CMK (cell line): ENCODE data around the gene KCNMB3.
"Not testable (repeated sequence)": the region's sequence is repeated elsewhere in the genome, so short reads cannot be mapped to it uniquely, and the experiment has no call there.

Experiments
- DNase-seq: peaks from one replicate; pipeline ENCODE4 v3.0.0-alpha.2; 2010; ENCODE audit warnings: low read depth

The KCNMB3 gene

DNA sequence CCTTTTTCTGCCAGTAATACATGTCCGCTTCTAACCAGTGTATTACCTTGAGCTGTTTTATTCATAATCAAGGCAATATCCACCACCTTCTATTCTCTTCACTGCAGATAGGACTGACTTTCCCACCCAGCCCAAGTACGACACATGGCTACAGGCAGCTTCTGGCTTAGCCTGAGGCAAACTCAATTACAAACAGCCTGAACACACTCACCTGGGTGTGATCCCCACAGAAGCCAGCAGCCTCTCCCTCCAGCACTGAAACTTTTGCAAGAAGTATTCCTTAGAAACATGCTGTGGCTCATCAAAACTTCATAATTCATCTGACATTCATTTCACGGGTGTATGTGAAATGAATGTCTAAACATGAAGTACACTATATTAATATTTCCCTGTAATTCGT lies 13.5 kb upstream of the KCNMB3 start:
- DNase-seq, result no peak

DNA sequence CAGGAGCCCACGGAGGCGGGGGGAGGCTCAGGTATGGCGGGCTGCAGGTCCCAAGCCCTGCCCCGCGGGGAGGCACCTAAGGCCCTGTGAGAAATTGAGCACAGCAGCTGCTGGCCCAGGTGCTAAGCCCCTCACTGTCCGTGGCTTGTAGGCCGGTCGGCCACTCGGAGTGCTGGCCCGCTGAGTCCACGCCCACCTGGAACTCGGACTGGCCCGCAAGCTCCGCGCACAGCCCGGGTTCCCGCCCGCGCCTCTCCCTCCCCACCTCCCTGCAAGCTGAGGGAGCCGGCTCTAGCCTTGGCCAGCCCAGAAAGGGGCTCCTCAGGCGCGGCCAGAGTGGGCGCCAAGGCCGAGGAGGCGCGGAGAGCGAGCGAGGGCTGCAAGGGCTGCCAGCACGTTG lies 12.2 kb upstream of the KCNMB3 start:
- no peak for DNase-seq

DNA sequence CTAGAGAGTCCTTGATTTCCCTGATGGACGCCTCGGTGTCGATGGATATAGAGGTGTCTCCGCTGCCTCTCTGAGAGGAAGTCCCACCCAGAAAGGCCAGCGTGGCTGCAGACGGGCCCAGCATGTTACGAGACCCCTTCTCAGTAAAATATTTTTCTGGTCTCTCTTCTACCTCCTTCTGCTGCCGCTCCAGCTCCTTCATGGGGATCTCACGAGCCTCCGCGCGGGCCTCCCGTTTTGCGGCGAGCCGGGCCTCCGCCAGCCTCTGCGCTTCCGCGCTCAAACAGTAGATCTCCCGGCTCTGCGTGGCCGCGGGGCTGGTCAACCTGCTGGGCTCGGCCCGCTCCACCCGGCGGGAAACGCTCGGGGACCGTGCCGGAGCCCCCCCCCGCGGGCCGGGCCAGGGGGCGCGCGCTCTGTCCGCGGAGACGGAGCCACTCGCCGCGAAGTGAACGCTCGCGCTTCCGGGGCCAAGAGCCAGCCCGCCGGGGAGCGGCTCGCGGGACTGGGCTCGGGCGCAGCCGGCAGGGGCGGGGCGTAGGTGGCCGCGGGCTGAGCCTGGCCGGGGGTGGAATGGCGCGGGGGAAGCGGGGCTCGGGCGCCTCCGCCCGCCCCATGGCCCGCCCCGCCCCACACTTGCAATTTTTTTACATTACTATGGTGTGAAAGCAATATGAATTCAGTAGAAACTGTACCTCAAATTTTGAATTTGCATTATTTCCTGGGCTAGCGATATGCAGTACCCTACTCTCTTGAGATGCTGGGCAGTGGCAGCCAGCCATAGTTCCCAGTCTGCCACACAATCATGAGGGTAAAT lies 10.2 kb upstream of the KCNMB3 start:
- DNase-seq, result no peak

DNA sequence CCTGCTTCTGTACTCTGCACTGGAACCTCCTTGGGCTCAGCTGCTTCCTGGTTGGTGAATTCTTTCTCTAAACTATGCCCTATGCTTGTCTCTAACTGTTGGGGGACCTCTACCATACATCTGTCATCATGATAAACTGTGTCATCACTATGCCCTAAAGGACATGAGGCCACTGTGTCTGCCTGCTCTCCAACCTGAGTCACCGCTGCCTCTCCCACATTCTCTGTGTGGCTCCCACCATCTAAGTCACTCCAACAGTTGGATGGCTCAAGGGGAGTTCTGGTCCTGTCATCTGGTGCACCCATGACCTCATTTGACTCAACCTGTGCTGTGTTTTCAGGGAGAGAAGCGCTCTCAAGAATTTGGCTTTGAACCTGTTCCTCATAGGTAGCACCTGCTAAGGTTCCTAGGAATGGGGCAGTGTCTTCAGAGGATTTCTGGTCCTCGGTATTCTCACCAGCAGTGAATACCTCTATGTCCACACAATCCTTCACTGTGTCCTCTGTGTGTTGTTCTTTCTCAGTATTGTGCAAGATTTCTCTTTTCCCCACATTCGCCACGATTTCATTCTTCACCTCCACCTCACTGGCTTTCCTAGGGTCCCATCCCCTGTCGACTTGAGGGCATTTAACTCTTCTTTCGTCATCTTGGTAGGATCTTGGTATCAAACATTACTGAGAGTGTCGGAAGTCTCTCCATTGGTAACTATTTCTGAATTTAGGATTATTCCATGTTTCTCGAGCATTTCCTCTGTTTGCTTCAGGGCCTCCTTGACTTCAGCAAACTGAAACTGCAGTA lies 9.2 kb upstream of the KCNMB3 start:
- DNase-seq, result not testable (repeated sequence)

DNA sequence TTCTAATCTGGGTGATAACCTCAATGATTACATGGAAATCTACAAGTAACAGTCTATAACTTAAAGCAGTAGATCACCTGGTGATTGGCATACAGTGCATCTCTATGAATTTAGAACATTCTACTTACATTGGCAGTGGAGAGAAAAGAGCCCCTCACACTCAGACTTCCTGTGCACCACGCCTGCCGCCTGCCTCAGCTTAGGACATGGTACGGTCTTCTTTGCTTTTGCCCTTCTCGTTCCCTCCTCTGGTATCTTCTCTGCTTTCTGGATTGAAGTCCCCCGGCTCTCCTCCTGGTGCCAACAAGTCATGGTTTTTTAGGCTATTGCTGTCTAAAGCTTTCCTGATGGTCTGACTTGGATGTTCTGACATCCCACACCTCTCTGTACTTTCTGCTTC lies 7.9 kb upstream of the KCNMB3 start:
- no peak for DNase-seq

DNA sequence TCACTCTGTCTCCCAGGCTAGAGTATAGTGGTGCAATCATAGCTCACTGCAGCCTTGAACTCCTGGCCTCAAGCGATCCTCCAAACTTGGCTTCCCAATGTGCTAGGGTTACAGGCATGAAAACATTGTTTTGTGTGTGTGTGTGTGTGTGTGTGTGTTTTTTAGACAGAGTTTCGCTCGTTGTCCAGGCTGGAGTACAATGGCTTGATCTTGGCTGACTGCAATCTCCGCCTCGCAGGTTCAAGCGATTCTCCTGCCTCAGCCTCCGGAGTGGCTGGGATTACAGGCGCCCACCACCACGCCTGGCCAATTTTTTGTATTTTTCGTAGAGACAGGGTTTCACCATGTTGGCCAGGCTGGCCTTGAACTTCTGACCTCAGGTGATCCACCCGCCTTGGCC lies 6.8 kb upstream of the KCNMB3 start:
- DNase-seq, result not testable (repeated sequence)

DNA sequence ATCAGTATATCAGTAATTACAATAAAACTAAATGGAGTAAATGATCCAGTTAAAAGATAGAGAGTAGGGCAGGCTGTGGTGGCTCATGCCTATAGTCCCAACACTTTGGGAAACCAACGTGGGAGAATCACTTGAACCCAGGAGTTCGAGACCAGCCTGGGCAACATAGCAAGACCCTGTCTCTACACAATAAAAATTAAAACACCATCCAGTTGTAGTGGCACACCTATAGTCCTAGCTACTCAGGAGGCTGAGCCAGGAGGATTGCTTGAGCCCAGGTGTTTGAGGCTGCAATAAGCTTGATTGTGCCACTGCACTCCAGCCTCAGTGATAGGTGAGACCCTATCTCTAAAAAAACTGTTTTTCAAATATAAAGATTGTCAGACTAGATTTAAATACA lies 5.9 kb upstream of the KCNMB3 start:
- DNase-seq, result no peak

DNA sequence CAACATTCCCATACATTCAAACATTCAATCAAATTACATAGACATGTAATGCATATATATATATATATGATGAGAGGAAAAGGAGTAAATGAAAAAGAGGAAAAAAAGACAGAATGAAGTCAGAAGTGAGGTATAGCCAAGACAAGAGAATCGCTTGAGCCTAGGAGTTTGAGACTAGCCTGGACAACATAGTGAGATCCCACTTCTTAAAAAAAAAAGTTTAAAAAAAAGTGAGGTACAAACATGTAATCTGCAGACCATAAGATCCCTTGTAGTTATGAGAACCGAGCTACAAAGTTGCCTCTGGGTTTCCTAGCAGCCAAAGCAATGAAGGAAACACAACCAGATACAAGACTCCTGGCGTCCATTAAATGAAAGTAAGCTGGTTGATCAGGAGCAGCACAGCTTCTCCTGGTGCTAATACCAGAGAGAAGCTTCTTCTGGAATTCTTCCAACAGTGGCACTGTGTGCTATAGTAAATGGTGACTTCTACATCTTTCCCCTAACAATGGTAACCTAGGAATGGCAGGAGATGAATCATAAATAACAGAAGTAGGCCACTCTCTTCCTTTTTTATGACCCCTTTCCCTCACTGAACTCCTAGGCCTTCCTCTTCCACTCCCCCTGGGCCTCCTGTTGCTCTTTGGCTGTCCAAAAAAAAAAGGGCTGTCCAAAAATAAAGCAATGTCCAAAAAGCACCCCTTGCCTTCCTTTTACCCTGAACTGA lies 3.5 kb downstream of the KCNMB3 start:
- DNase-seq, result no peak

DNA sequence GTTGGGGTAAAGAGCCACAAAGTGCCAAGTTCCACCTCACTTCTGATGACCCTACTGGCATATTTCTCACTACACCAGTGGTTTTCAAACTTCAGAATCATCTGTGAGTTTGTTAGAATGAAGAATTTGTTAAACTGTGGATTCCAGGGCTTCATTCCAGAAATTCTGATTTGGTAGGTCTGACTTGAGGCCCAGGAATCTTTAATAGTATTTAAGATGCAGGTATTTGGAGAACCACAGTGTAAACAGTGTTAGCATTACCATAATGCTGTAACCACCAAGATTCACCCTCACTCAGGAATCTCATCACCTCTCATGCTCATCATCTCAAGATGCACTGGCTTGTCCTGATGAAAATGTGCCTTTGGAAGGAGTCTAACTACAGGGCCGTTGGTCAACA lies 6.0 kb downstream of the KCNMB3 start:
- no peak for DNase-seq

DNA sequence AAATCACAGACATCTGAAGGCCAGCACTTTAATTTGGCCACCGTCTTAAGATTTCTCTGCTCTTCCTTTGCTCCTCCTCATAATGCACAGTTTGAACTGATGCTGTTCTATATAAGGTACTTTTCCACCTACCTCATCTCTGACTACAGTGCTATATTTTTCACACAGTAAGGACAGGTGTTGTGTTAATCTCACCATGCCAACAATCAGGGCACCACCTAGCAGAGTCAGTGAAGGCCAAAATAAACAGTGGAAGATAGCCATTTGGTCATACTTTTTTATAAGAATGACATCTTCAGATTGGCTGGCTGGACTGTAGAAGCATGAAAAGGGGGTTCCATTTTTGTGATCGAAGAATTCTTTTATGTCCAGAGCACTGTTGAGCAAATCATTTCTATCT lies 8.1 kb downstream of the KCNMB3 start:
- not testable (repeated sequence) for DNase-seq

DNA sequence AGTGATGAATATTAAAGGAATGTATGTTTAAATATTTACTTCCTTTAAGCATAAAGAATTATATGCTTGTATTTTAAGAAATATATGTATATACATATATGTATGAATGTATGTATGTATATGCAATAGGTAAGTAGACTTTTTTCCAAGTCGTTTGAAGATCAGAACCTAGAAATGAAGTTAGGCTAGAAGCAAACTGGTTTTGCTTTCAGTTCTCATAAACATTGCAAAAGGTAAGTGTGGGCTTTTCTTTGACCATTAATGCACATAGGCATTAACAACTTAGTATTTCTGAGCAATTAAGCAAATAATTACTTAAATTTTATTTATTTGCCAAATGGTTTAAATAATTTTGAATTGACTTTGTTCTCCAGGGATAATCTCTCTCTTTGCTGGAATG lies 10.6 kb downstream of the KCNMB3 start:
- DNase-seq, result not testable (repeated sequence)

DNA sequence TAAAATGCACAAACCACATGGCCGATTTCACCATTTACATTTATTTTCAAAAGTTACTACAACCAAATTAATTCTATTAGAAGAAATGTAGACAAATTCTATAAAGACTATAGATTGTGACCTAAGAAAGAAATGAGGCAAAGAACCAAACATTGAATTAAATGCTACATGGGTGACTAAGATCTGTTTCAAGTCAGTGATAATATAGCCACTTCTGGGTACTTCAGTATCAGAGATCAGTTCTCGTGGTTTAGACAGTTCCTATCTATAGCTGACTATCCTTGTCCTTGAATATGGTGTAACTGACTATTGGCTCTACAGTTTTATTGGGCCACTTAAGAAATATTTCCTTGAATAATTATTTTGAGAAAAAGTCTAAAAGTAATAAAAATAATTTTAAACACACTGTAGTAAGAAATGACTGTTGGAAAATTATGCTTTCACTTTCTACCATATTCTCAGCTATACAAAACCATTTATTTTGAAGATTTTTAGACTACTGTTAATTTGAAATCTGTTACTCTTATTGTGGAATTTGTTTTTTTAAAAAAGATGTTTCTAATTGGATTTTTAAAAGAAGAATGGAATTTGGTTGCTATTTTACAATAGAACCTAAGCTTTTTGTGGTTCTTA lies 14.1 kb downstream of the KCNMB3 start:
- no peak for DNase-seq

DNA sequence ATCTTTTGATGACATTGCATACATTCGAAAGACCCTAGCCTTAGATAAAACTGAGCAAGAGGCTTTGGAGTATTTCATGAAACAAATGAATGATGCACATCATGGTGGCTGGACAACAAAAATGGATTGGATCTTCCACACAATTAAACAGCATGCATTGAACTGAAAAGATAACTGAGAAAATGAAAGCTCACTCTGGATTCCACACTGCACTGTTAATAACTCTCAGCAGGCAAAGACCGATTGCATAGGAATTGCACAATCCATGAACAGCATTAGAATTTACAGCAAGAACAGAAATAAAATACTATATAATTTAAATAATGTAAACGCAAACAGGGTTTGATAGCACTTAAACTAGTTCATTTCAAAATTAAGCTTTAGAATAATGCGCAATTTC lies 16.7 kb downstream of the KCNMB3 start:
- no peak for DNase-seq

DNA sequence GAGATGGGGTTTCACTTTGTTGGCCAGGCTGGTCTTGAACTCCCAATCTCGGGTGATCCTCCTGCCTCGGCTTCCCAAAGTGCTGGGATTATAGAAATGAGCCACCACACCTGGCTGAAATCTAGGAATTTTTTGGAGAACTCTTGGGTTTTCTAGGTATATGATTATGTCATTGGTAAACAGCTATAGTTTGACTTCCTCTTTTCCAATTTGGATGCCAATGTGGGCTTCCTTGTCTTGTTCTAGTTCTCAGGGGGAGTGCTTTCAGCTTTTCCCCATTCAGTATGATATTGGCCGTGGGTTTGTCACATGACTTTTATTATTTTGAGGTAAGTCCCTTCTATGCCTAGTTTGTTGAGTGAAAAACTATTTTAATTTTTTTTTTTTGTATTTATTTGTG lies 17.9 kb downstream of the KCNMB3 start:
- DNase-seq, result no peak

DNA sequence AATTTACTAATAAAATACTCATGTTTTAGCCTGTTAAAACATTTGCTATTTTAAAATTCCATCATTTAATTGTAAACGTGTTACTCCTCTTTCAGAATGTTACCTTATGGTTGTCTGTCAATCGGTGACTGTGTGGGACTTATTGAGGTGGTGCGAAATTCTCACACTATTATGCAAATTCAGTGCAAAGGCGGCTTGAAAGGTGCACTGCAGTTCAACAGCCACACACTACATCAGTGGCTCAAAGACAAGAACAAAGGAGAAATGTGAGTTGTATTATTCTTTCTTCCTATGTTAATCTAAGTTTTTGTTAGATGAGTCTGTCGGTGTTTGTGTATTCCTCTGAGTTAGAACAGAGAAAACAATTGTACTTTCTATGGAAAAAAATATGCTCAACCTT lies 21.7 kb downstream of the KCNMB3 start:
- DNase-seq, result no peak

DNA sequence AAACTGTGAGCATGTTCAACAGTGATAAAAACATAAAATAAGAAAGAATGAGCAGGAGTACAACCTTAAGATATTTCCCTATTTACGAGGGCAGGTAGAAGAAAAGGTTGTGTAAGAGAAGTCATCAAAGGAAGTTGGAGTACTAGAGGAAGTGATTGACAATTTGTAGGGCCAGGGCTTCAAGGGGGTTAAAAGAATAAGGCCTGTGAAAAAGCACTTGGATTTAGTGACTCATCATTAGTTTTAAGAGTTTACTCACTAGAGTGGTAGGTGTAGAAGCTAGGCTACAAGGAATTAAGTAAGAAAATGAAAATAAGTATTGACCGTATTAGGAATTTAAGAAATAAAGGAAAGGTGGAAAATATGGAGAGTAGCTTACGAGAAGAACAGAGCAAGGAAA lies 23.6 kb downstream of the KCNMB3 start:
- DNase-seq, result no peak

DNA sequence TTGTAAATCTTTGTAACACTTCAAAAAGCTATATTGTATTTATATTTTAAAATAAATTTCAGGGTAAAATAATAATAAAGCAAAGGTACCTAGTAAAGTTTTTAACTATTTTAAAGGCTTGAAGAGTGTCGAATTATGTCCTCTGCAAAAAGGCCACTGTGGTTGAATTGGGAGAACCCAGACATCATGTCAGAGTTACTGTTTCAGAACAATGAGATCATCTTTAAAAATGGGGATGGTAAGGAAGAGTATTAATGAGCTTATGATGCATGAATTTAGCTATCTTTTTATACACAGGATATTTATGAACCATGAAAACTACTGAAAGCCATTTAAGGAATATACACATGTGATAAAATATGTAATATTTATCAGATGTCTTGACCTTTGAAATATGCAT lies 26.3 kb downstream of the KCNMB3 start:
- DNase-seq, result no peak

DNA sequence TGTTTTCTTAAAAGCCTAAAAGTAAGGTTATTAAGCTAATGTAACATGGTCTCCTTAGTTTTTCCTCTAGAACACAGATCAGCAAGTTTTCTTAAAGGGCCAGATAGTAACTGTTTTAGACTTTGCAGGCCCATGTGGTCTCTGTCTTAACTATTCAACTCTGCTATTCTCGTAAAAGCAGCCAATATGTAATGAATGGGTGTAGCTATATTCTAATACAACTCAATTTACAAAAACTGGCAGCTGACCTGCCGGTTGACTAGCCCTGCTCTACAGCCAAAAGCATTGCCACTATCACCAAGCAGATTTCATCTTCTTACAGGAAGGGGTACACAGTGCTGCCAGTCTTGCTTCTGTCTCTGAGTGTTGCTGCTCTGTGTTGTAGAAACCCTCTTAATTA lies 27.4 kb downstream of the KCNMB3 start:
- DNase-seq, result no peak

DNA sequence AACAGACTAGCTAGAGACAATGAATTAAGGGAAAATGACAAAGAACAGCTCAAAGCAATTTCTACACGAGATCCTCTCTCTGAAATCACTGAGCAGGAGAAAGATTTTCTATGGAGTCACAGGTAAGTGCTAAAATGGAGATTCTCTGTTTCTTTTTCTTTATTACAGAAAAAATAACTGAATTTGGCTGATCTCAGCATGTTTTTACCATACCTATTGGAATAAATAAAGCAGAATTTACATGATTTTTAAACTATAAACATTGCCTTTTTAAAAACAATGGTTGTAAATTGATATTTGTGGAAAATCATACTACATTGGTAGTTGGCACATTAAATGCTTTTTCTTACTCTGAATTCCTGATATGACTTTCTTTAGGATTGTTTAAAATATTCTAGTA lies 32.7 kb downstream of the KCNMB3 start:
- DNase-seq, result not testable (repeated sequence)

DNA sequence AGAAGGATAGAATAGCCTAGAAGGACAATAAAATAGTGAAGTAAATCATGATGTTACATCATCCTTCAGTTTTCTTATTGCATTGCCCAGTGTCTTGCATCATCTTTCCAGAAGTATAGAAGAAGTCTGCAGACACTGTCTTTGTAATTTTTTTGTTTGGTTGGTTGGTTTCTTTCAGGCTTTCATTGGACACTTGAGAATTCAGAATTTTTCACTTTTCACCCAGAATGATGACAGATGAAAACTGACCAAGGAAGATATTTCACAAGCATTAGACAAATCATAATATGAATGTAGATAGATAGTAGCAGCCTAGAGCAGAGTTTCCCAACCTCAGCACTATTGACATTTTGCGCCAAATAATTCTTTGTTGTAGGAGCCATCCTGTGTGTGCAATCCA lies 35.4 kb downstream of the KCNMB3 start:
- not testable (repeated sequence) for DNase-seq

DNA sequence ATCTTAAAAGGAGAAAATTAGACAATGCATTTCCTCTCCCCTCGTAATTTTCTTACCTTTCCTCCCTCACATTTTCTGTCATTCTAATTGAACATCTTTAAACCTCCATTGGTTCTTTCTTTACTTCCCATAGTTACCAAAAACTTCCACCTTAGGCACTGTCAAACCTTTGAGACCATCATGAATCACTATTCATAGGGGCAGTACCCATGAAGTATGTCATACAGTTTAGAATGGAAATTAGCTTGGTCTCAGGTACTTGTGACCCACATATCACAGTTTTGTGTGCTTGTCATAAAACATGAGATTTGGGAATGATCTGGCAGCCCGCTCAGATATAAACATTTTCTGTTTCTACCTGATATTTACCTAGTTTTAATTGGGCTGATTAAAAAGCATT lies 50.1 kb downstream of the KCNMB3 start:
- no peak for DNase-seq

DNA sequence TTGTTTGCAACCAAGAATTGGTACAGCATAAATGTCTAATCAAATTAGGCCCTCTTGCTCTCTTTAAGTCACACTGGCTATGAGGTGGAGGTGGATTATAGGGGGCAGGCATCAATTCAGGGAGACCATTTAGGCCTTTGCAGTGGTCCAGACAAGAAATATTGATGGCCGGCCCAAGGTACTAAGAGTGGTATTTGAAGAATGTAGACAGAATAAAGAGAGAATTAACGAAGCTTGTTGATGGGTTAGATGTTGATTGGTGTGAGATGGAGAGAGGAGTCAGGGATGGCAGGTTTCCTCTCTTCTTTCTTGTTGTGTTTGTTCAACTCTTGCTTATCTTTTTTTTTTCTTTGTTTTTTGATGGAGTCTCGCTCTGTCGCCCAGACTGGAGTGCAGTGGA lies 54.2 kb downstream of the KCNMB3 start:
- DNase-seq, result no peak
